RWPE2 (cell line): Measurements from ENCODE around the gene TTC16.
A peak's percentile ranks its signal among the peaks of the same experiment; 100 is the strongest.

Experiments
- ATAC-seq: fragments of 200-7000 bp; cut with Tn5 transposase; 3 replicates; pipeline ENCODE4 v1.9.1; 2021; ENCODE audit warnings: low read depth
- DNase-seq: peaks from one replicate; pipeline ENCODE4 v3.0.0-alpha.2; 2020; ENCODE audit warnings: low spot score
- H3K27ac ChIP-seq: fragments of 450-650 bp; 2 replicates; pipeline ENCODE4 v1.5.1; 2017; ENCODE audit warnings: mild to moderate bottlenecking; ENCODE audit not compliant: poor library complexity, severe bottlenecking
- H3K27me3 ChIP-seq: fragments of 250-450 bp; sonication (Bioruptor Pico); 2 replicates; pipeline ENCODE4 v1.5.1; 2021; ENCODE audit warnings: mild to moderate bottlenecking, moderate library complexity; ENCODE audit not compliant: insufficient read depth, poor library complexity, severe bottlenecking
- H3K36me3 ChIP-seq: fragments of 250-450 bp; sonication (Bioruptor Pico); 2 replicates; pipeline ENCODE4 v1.5.1; 2020; ENCODE audit warnings: low read depth, mild to moderate bottlenecking, moderate library complexity
- H3K4me1 ChIP-seq: fragments of 250-450 bp; sonication (Bioruptor Pico); 2 replicates; pipeline ENCODE4 v1.5.1; 2021; ENCODE audit warnings: mild to moderate bottlenecking, moderate library complexity; ENCODE audit not compliant: insufficient read depth, poor library complexity, severe bottlenecking
- H3K4me3 ChIP-seq: fragments of 250-450 bp; sonication (Bioruptor Pico); 2 replicates; pipeline ENCODE4 v1.5.1; 2021; ENCODE audit warnings: mild to moderate bottlenecking, moderate library complexity; ENCODE audit not compliant: severe bottlenecking
- H3K9me3 ChIP-seq: fragments of 250-450 bp; sonication (Bioruptor Pico); 2 replicates; pipeline ENCODE4 v1.5.1; 2021; ENCODE audit warnings: mild to moderate bottlenecking, moderate library complexity; ENCODE audit not compliant: severe bottlenecking
- TF ChIP-seq, protein P1 (sequence below): fragments of 450-650 bp; IDR thresholded peaks from one replicate; pipeline ENCODE4 v1.5.1; 2017; ENCODE audit warnings: mild to moderate bottlenecking, moderate library complexity; ENCODE audit not compliant: poor library complexity, severe bottlenecking

The TTC16 gene

DNA sequence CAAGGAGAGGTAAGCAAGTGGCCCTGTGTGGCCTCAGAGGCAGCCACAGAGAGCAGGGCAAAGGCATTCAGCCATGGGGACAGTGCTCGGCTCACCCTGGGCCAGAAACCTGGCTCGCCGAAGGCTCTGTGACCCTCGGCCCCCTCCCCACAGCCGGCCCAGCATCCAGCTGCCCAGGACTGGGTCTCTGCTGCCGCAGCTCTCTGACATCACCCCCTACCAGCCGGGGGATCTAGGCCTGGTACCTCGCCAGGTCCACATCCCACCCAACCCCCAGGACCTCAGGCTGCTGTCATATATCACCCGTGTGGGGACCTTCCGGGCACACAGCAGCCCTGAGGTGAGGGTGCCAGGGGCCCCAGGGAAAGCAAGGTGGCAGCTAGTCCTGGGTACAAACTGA lies 3.0 kb upstream of the TTC16 start:
- no peaks in the 10 kb centered on the region for H3K27me3 ChIP-seq
- H3K27ac ChIP-seq, result no peak overlapping the region
- H3K4me1 ChIP-seq, result no peaks in the 10 kb centered on the region
- no peaks in the 10 kb centered on the region for H3K36me3 ChIP-seq
- ATAC-seq (no peak), DNase-seq (peak; percentile 45)
- no peaks in the 10 kb centered on the region for H3K9me3 ChIP-seq
- H3K4me3 ChIP-seq, result no peak overlapping the region
- TF ChIP-seq, protein P1, sequence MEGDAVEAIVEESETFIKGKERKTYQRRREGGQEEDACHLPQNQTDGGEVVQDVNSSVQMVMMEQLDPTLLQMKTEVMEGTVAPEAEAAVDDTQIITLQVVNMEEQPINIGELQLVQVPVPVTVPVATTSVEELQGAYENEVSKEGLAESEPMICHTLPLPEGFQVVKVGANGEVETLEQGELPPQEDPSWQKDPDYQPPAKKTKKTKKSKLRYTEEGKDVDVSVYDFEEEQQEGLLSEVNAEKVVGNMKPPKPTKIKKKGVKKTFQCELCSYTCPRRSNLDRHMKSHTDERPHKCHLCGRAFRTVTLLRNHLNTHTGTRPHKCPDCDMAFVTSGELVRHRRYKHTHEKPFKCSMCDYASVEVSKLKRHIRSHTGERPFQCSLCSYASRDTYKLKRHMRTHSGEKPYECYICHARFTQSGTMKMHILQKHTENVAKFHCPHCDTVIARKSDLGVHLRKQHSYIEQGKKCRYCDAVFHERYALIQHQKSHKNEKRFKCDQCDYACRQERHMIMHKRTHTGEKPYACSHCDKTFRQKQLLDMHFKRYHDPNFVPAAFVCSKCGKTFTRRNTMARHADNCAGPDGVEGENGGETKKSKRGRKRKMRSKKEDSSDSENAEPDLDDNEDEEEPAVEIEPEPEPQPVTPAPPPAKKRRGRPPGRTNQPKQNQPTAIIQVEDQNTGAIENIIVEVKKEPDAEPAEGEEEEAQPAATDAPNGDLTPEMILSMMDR, result no peak

DNA sequence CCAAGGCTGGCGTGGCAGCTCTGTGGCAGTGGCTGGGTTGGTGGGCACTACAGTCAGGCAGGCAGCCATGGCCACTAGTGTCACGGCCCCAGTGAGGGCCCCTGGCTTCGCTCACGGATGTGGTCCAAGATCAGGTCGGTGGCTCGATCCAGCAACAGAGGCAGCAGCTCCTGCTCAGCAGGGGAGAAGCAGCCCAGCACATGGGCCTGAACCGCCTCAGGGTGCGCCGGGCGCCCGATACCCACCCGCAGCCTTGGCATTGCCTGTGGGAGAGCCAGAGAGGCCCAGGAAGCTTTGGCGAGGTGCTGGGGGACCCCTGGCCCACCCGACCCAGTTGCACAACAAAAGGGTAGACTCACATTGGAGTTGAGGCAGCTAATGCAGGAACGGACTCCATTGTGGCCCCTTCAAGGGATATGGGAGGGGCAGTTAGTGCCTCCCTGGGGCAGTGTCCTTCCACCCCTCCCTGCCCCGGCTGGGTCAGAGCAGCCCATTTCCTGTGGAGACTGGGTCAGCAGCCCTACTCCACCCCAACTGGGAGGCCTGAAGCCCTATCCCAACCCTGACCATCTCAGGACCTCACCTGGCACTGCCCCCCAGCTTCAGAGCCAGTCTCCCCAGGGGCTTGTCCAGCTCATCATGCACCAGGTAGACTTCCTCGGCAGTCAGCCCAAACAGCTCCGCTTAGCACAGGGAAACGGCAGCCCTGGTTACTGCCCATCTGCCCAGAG lies 1.7 kb upstream of the TTC16 start:
- peak; percentile 14; the same call in 1 of the 3 replicates for ATAC-seq

DNA sequence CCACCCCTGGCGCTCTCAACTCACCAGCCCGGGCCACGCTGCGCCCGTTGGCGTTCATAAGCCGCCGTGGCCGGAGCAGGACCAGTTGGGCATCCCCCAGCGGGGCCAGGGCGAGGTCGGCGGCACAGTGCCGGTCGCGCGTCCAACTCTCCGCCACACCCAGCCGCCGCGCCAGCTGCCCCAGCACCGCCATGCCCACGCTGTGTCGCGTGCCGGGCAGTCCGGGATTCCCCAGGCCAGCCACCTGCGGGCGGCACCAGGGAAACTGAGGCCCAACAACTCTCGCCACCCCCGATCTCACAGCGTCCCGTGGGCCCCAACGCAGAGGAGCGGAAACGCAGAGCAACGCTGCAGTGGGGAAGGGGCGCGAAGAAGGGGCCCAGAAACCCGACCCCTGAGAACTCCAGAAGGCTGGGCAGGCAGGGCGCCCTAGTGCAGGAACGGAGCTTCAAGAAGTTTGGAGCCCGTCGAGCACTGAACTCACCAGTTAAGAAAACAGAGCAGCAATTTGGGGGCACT lies 869 bp upstream of the TTC16 start:
- Histone ChIP-seq H3K4me3 (peak overlapping the region; percentile 56), H3K27ac (peak overlapping the region; percentile 6), H3K9me3 (no peaks in the 10 kb centered on the region), H3K27me3 (no peaks in the 10 kb centered on the region), H3K4me1 (no peaks in the 10 kb centered on the region), H3K36me3 (no peaks in the 10 kb centered on the region)
- DNase-seq, result peak; percentile 63
- TF ChIP-seq, protein P1, result no peak
- peak; percentile 23; the same call in 2 of the 3 replicates for ATAC-seq

More for the DNA sequence above, 1.7 kb upstream of the TTC16 start:
- Histone ChIP-seq H3K27me3 (no peaks in the 10 kb centered on the region), H3K4me1 (no peaks in the 10 kb centered on the region), H3K27ac (no peak overlapping the region), H3K36me3 (no peaks in the 10 kb centered on the region), H3K9me3 (no peaks in the 10 kb centered on the region), H3K4me3 (peak overlapping the region; percentile 56)
- TF ChIP-seq, protein P1, result no peak
- DNase-seq, result peak; percentile 46

DNA sequence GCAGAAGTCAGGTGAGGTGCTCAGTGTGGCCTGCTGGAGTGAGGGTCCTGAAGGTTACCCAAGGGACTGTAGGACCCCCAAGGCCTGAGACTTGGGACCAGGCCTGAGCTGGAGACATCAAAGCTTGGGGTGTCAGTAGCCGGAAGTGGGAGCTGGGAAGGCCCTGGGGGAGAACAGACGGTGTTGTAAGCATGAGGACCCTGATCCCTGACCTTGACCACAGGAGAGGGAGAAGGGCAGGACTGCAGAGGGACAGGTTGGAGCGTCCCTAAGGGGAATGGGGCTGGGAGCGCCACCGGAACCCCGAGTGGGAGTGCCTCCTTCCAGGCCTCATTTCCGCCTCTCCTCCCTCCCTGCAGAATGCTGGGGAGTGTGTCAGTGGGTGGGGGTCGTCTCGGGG lies 533 bp downstream of the TTC16 start:
- TF ChIP-seq, protein P1, result no peak
- no peaks in the 10 kb centered on the region for H3K9me3 ChIP-seq
- H3K4me3 ChIP-seq, result no peak overlapping the region
- H3K27ac ChIP-seq, result no peak overlapping the region
- DNase-seq (peak; percentile 52), ATAC-seq (no peak)
- H3K36me3 ChIP-seq, result no peaks in the 10 kb centered on the region
- peaks cover 5% of the 10 kb centered on the region for H3K4me1 ChIP-seq
- H3K27me3 ChIP-seq, result no peaks in the 10 kb centered on the region

DNA sequence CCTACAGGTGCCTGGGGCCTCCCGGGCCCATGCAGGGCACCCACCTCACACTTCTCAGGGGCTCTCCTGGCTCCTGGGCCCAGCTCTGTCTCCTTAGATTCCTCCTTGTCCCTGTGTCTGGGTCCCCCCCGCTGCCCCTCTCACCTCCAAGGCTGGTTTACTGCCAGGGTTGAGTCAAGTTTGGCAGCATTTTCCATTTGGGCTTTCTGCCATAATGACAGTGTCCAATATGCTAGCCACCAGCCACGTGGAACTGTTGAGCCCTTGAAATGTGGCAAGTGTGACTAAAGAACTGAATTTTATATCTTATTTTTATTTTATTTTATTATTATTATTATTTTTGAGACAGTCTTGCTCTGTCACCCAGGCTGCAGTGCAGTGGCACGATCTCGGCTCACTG lies 1.9 kb downstream of the TTC16 start:
- no peak overlapping the region for H3K27ac ChIP-seq
- no peaks in the 10 kb centered on the region for H3K27me3 ChIP-seq
- no peak overlapping the region for H3K4me3 ChIP-seq
- peaks cover 10% of the 10 kb centered on the region for H3K4me1 ChIP-seq
- DNase-seq (no peak), ATAC-seq (no peak)
- no peaks in the 10 kb centered on the region for H3K36me3 ChIP-seq
- TF ChIP-seq, protein P1, result no peak
- H3K9me3 ChIP-seq, result no peaks in the 10 kb centered on the region
